ENCODE results near the gene CLIC4. TPM values are rescaled to one million over a fixed set of nuclear protein-coding genes. Genes with fewer than 3 reads are reported as not detected.
"Not testable (repeated sequence)": the region's sequence is repeated elsewhere in the genome, so short reads cannot be mapped to it uniquely, and the experiment has no call there.

Gene CLIC4
- total and polyA plus RNA-seq, 2 donors (not counting 1 experiment from before 2014, with no cell fraction given): 28.5 to 123 TPM

- Histone ChIP-seq H3K36me3 (replicated peaks in 1 of 2; ENCODE audit: control extremely low read depth in 1 of 2, control insufficient read depth in 1 of 2, extremely low read depth in 1 of 2, insufficient read depth in 2 of 2, low read length in 1 of 2) (peaks cover 0 to 10% of the 10 kb centered on the region in 2 experiments), H4K20me1 (ENCODE audit: control insufficient read depth, insufficient read depth, low read length, poor library complexity, severe bottlenecking) (peaks cover 73% of the 10 kb centered on the region), H3K9ac (ENCODE audit: low read length) (no peak overlapping the region), H2AFZ (ENCODE audit: insufficient read depth, low read depth, low read length, poor library complexity, severe bottlenecking) (no peak overlapping the region), H3K9me3 (ENCODE audit: control extremely low read depth in 1 of 3, control insufficient read depth in 2 of 3, insufficient read depth in 1 of 3, low read length in 2 of 3) (peaks cover 0 to 6% (median 0%) of the 10 kb centered on the region in 3 donors), H3K27ac (ENCODE audit: low read length in 2 of 2) (peak overlapping the region in 1 of 2 donors; percentile 41), H3K4me1 (ENCODE audit: control insufficient read depth in 2 of 2, insufficient read depth in 2 of 2, low read length in 2 of 2) (peaks cover 35 to 36% of the 10 kb centered on the region in 2 donors), H3K4me3 (ENCODE audit: control extremely low read depth in 1 of 5, extremely low read depth in 1 of 5, insufficient read depth in 1 of 5, low read depth in 2 of 5, low read length in 4 of 5) (no peak overlapping the region), H3K4me2 (replicated peaks; ENCODE audit: low read depth, low read length, poor library complexity, severe bottlenecking) (no peak overlapping the region), H3K27me3 (replicated peaks in 1 of 4; ENCODE audit: control extremely low read depth in 1 of 4, control insufficient read depth in 3 of 4, insufficient read depth in 4 of 4, low read length in 3 of 4) (no peaks in the 10 kb centered on the region), H3K79me2 (ENCODE audit: control insufficient read depth, insufficient read depth, low read length) (peaks cover 95% of the 10 kb centered on the region)
- peaks cover 59% of the 10 kb centered on the region for H3K4me1 Mint-ChIP-seq
- ChIA-PET CTCF (interaction anchor here (0.6 to 1.8 kb wide), 4 partner anchors 15 to 77 kb away, joined by 3 to 6 read pairs (median 4); no protein-coding TSS in a partner anchor), POLR2A (interaction anchor here (0.7 kb wide), 1 partner anchor 9 kb away, joined by 3 read pairs; no protein-coding TSS in a partner anchor)
- ATAC-seq (ENCODE audit: low read depth) (no peak), DNase-seq (no peak)
- H3K27me3 Mint-ChIP-seq: no peaks in the 10 kb centered on the region
- intact Hi-C loops (cut with micrococcal nuclease): no loop called here
- TF ChIP-seq EZH2 (IDR thresholded peaks at IDR 0.05; ENCODE audit: borderline replicate concordance, insufficient read depth, low read depth, low read length, poor library complexity, severe bottlenecking) (no peak), CTCF (IDR thresholded peaks at IDR 0.05) (no peak)
- WGBS (ENCODE audit: insufficient coverage): 91% methylated on average over 5 of the region's 5 CpGs
- H3K9me3 Mint-ChIP-seq (ENCODE audit: insufficient read depth): no peaks in the 10 kb centered on the region
- no peak overlapping the region for H3K4me3 Mint-ChIP-seq
- H3K27ac Mint-ChIP-seq: no peak overlapping the region
Measured at GRCh38 chr1:24754229-24754628, 9.0 kb downstream of the CLIC4 start.

GRCh38 chr1:24755323-24755722, 10.1 kb downstream of the CLIC4 start:
- CTCF ChIA-PET: interaction anchor here (0.7 to 2.1 kb wide), 3 partner anchors 21 to 76 kb away, joined by 3 to 11 read pairs (median 6); no protein-coding TSS in a partner anchor
- H3K4me2 ChIP-seq (replicated peaks; ENCODE audit: low read depth, low read length, poor library complexity, severe bottlenecking); H3K36me3 ChIP-seq (replicated peaks in 1 of 2; ENCODE audit: control extremely low read depth in 1 of 2, control insufficient read depth in 1 of 2, extremely low read depth in 1 of 2, insufficient read depth in 2 of 2, low read length in 1 of 2); ATAC-seq (ENCODE audit: low read depth); DNase-seq; H3K4me3 Mint-ChIP-seq; H3K9me3 ChIP-seq (ENCODE audit: control extremely low read depth in 1 of 3, control insufficient read depth in 2 of 3, insufficient read depth in 1 of 3, low read length in 2 of 3); H3K27me3 Mint-ChIP-seq; H3K27me3 ChIP-seq (replicated peaks in 1 of 4; ENCODE audit: control extremely low read depth in 1 of 4, control insufficient read depth in 3 of 4, insufficient read depth in 4 of 4, low read length in 3 of 4); H2AFZ ChIP-seq (ENCODE audit: insufficient read depth, low read depth, low read length, poor library complexity, severe bottlenecking); H3K9ac ChIP-seq (ENCODE audit: low read length); H3K27ac Mint-ChIP-seq; H3K27ac ChIP-seq (ENCODE audit: low read length in 2 of 2); H3K4me3 ChIP-seq (ENCODE audit: control extremely low read depth in 1 of 5, extremely low read depth in 1 of 5, insufficient read depth in 1 of 5, low read depth in 2 of 5, low read length in 4 of 5); H3K9me3 Mint-ChIP-seq (ENCODE audit: insufficient read depth); intact Hi-C loops (cut with micrococcal nuclease): not testable (repeated sequence)
- Histone ChIP-seq H3K4me1 (ENCODE audit: control insufficient read depth in 2 of 2, insufficient read depth in 2 of 2, low read length in 2 of 2) (peaks cover 33 to 35% of the 10 kb centered on the region in 2 donors), H4K20me1 (ENCODE audit: control insufficient read depth, insufficient read depth, low read length, poor library complexity, severe bottlenecking) (peaks cover 74% of the 10 kb centered on the region), H3K79me2 (ENCODE audit: control insufficient read depth, insufficient read depth, low read length) (peaks cover 95% of the 10 kb centered on the region)
- POLR2A ChIA-PET: interaction anchor here (0.6 to 0.7 kb wide), 2 partner anchors 13 to 14 kb away, joined by 3 to 4 read pairs; no protein-coding TSS in a partner anchor
- peaks cover 60% of the 10 kb centered on the region for H3K4me1 Mint-ChIP-seq
- WGBS (ENCODE audit: insufficient coverage): no CpG with 5 or more reads among the region's 6 CpGs

Data from B cell (primary cell).